ENCODE measurements around the gene SEMA5A.

The SEMA5A gene

DNA sequence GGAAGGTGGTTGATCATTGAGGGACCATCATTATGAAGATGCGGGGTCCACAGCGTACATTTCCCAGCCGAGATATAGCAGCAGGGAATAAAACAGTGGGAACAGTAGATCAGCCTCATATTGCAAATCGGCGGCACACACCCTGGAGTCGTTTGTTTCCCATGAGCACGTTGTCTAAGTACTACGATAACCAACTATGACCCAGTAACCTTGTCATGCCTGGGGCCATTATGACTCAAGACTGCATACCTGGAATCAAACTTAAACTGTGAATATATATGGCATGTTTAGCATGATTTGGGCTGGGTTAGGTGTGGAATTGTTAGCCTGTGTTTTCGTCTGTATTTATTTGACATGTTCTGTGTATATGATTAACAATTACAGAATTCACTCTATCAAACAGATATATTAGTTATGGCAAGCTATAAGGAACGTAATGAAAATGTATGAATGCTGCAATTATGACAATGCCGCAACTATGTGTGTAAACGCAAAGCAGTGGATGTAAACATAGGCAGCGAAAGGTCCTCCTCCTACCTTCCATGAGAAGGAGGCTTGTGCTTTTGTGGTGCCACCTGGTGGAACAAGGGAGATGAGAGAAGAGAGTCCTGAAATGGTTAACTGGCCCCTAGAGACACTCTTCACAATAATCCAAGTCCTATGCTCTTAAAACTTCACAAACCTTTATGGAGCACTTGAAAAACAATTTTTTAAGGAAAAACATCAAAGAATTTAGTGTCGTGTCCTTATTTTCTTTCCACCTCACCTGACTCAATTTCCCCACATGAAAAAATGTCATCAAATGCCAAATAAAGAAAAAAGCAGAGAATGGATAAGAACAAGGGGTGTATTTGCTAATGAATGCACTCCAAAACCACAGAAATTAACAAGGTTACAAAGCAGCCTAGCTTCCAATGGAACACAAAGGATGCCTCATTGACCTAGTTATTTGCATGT lies 47.1 kb downstream of the SEMA5A start:
- Histone ChIP-seq H3K36me3 (ENCODE audit: control insufficient read depth in 2 of 2, insufficient read depth in 2 of 2, low read length in 2 of 2) (no peaks in the 10 kb centered on the region), H3K9ac (ENCODE audit: low read depth in 1 of 2, low read length in 2 of 2) (no peak overlapping the region), H3K4me1 (ENCODE audit: control insufficient read depth in 2 of 2, insufficient read depth in 2 of 2, low read length in 2 of 2) (no peaks in the 10 kb centered on the region), H3K27me3 (ENCODE audit: control insufficient read depth in 2 of 2, insufficient read depth in 2 of 2, low read length in 2 of 2) (no peaks in the 10 kb centered on the region), H3K4me3 (ENCODE audit: low read length in 2 of 2) (no peak overlapping the region), H3K9me3 (ENCODE audit: control insufficient read depth in 2 of 2, low read length in 2 of 2) (no peaks in the 10 kb centered on the region), H3K27ac (ENCODE audit: low read depth in 2 of 2, low read length in 2 of 2) (no peak overlapping the region)

DNA sequence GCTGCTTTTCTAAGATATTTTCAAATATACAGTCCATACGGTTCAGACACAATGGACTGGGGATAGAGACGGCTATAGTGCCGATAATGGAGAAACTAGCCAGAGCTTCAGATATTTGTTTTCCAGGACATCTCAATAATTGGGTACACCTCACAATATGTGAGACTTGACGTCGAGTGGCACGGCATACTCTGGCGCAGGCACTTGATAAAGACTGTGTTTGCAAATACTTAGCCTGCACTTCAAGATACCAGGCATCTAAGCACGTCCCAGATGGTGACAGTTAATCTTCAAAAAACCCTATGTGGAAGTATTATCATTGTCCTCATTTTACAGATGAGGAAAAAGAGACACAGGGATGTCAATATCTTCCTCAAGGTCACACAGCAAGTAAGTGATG lies 48.5 kb downstream of the SEMA5A start:
- no peaks in the 10 kb centered on the region for H3K9me3 ChIP-seq (ENCODE audit: control insufficient read depth in 2 of 2, low read length in 2 of 2)
- no peak overlapping the region for H3K27ac ChIP-seq (ENCODE audit: low read depth in 2 of 2, low read length in 2 of 2)
- no peaks in the 10 kb centered on the region for H3K27me3 ChIP-seq (ENCODE audit: control insufficient read depth in 2 of 2, insufficient read depth in 2 of 2, low read length in 2 of 2)
- no peaks in the 10 kb centered on the region for H3K4me1 ChIP-seq (ENCODE audit: control insufficient read depth in 2 of 2, insufficient read depth in 2 of 2, low read length in 2 of 2)
- H3K36me3 ChIP-seq (ENCODE audit: control insufficient read depth in 2 of 2, insufficient read depth in 2 of 2, low read length in 2 of 2), result no peaks in the 10 kb centered on the region
- no peak overlapping the region for H3K9ac ChIP-seq (ENCODE audit: low read depth in 1 of 2, low read length in 2 of 2)
- H3K4me3 ChIP-seq (ENCODE audit: low read length in 2 of 2), result no peak overlapping the region

DNA sequence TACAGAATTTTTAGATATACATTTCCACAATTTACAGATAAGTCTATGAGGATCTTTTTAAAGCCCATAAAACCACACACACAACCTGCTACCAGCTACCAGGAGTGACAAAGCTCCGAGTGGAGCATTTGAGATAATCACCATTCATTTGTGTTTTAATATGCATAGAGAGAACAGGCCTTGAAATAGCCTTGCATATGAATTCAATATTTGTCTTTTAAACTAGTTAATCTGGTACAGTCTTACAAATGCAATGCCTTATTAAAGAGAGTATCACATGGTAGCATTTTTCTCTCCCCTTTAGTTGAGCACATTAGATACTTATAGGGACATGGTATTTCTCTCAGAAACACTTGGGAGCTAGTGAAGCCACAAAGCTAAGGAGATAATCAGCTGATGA lies 49.1 kb downstream of the SEMA5A start:
- no peaks in the 10 kb centered on the region for H3K9me3 ChIP-seq (ENCODE audit: control insufficient read depth in 2 of 2, low read length in 2 of 2)
- no peak overlapping the region for H3K9ac ChIP-seq (ENCODE audit: low read depth in 1 of 2, low read length in 2 of 2)
- H3K27ac ChIP-seq (ENCODE audit: low read depth in 2 of 2, low read length in 2 of 2), result no peak overlapping the region
- H3K27me3 ChIP-seq (ENCODE audit: control insufficient read depth in 2 of 2, insufficient read depth in 2 of 2, low read length in 2 of 2), result no peaks in the 10 kb centered on the region
- H3K4me3 ChIP-seq (ENCODE audit: low read length in 2 of 2), result no peak overlapping the region
- no peaks in the 10 kb centered on the region for H3K4me1 ChIP-seq (ENCODE audit: control insufficient read depth in 2 of 2, insufficient read depth in 2 of 2, low read length in 2 of 2)
- no peaks in the 10 kb centered on the region for H3K36me3 ChIP-seq (ENCODE audit: control insufficient read depth in 2 of 2, insufficient read depth in 2 of 2, low read length in 2 of 2)

GRCh38 chr5:9495121-9495520 lies 50.8 kb downstream of the SEMA5A start:
- Histone ChIP-seq H3K9ac (ENCODE audit: low read depth in 1 of 2, low read length in 2 of 2) (no peak overlapping the region), H3K36me3 (ENCODE audit: control insufficient read depth in 2 of 2, insufficient read depth in 2 of 2, low read length in 2 of 2) (no peaks in the 10 kb centered on the region), H3K9me3 (ENCODE audit: control insufficient read depth in 2 of 2, low read length in 2 of 2) (no peaks in the 10 kb centered on the region), H3K4me1 (ENCODE audit: control insufficient read depth in 2 of 2, insufficient read depth in 2 of 2, low read length in 2 of 2) (no peaks in the 10 kb centered on the region), H3K27me3 (ENCODE audit: control insufficient read depth in 2 of 2, insufficient read depth in 2 of 2, low read length in 2 of 2) (no peaks in the 10 kb centered on the region), H3K27ac (ENCODE audit: low read depth in 2 of 2, low read length in 2 of 2) (no peak overlapping the region), H3K4me3 (ENCODE audit: low read length in 2 of 2) (no peak overlapping the region)

- H3K27ac ChIP-seq (ENCODE audit: low read depth in 2 of 2, low read length in 2 of 2), result no peak overlapping the region
- no peaks in the 10 kb centered on the region for H3K9me3 ChIP-seq (ENCODE audit: control insufficient read depth in 2 of 2, low read length in 2 of 2)
- no peaks in the 10 kb centered on the region for H3K4me1 ChIP-seq (ENCODE audit: control insufficient read depth in 2 of 2, insufficient read depth in 2 of 2, low read length in 2 of 2)
- no peak overlapping the region for H3K9ac ChIP-seq (ENCODE audit: low read depth in 1 of 2, low read length in 2 of 2)
- H3K27me3 ChIP-seq (ENCODE audit: control insufficient read depth in 2 of 2, insufficient read depth in 2 of 2, low read length in 2 of 2), result no peaks in the 10 kb centered on the region
- no peaks in the 10 kb centered on the region for H3K36me3 ChIP-seq (ENCODE audit: control insufficient read depth in 2 of 2, insufficient read depth in 2 of 2, low read length in 2 of 2)
- H3K4me3 ChIP-seq (ENCODE audit: low read length in 2 of 2), result no peak overlapping the region
These were observed 51.6 kb downstream of the SEMA5A start for GRCh38 chr5:9494301-9494700.

DNA sequence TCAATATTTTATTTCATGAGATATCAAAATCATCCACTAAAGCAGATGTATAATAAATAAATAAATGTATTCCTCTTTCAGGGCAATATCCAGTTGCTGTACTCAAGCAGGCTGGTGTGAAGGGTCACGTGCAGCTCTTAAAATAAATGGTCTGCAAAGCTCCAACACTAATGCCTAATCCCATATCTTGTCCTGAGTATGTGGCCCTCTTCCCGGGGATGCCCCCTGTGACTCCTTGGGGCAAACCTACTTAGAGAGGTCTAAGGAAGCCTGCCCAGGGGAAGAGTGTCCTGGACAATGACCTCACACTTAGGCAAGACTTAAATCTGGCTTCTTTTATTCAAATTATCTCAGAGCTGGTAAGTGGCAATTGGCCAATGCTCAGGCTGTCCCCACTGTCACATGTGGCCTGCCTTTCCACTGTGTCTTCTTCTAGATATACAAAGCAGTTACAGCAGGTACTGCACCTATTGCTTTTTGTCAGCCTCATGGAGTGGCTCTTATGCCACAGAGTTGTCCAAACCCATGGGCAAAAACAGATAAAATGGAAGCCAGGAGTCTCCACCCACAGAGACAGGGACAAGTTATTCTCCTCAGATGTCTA lies 55.3 kb downstream of the SEMA5A start:
- Histone ChIP-seq H3K4me3 (ENCODE audit: low read length in 2 of 2) (no peak overlapping the region), H3K4me1 (ENCODE audit: control insufficient read depth in 2 of 2, insufficient read depth in 2 of 2, low read length in 2 of 2) (no peaks in the 10 kb centered on the region), H3K9me3 (ENCODE audit: control insufficient read depth in 2 of 2, low read length in 2 of 2) (no peaks in the 10 kb centered on the region), H3K27me3 (ENCODE audit: control insufficient read depth in 2 of 2, insufficient read depth in 2 of 2, low read length in 2 of 2) (no peaks in the 10 kb centered on the region), H3K36me3 (ENCODE audit: control insufficient read depth in 2 of 2, insufficient read depth in 2 of 2, low read length in 2 of 2) (no peaks in the 10 kb centered on the region), H3K27ac (ENCODE audit: low read depth in 2 of 2, low read length in 2 of 2) (no peak overlapping the region), H3K9ac (ENCODE audit: low read depth in 1 of 2, low read length in 2 of 2) (no peak overlapping the region)

DNA sequence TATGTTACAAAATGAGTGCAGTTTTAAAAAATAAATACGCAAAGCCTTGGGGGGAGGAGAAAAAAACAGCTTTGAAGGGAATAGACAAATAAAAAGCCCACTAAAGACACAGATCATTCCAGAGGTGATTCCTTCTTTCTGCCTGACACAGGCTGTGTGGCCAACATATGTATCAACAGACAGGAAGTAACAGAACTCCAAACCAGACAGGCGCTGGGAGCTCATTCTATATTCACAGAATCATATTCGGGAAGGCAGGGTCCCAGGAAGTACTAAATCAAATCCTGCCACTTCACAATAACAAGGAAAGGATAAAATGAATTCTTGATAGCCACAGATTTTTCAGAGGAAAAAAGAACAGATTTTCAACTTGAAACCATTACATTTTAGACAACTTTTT lies 62.1 kb downstream of the SEMA5A start:
- Histone ChIP-seq H3K9ac (ENCODE audit: low read depth in 1 of 2, low read length in 2 of 2) (no peak overlapping the region), H3K36me3 (ENCODE audit: control insufficient read depth in 2 of 2, insufficient read depth in 2 of 2, low read length in 2 of 2) (no peaks in the 10 kb centered on the region), H3K4me3 (ENCODE audit: low read length in 2 of 2) (no peak overlapping the region), H3K4me1 (ENCODE audit: control insufficient read depth in 2 of 2, insufficient read depth in 2 of 2, low read length in 2 of 2) (no peaks in the 10 kb centered on the region), H3K27me3 (ENCODE audit: control insufficient read depth in 2 of 2, insufficient read depth in 2 of 2, low read length in 2 of 2) (no peaks in the 10 kb centered on the region), H3K27ac (ENCODE audit: low read depth in 2 of 2, low read length in 2 of 2) (no peak overlapping the region), H3K9me3 (ENCODE audit: control insufficient read depth in 2 of 2, low read length in 2 of 2) (peaks cover 0 to 2% of the 10 kb centered on the region in 2 donors)

- Histone ChIP-seq H3K36me3 (ENCODE audit: control insufficient read depth in 2 of 2, insufficient read depth in 2 of 2, low read length in 2 of 2) (no peaks in the 10 kb centered on the region), H3K4me3 (ENCODE audit: low read length in 2 of 2) (no peak overlapping the region), H3K4me1 (ENCODE audit: control insufficient read depth in 2 of 2, insufficient read depth in 2 of 2, low read length in 2 of 2) (no peaks in the 10 kb centered on the region), H3K27me3 (ENCODE audit: control insufficient read depth in 2 of 2, insufficient read depth in 2 of 2, low read length in 2 of 2) (no peaks in the 10 kb centered on the region), H3K27ac (ENCODE audit: low read depth in 2 of 2, low read length in 2 of 2) (no peak overlapping the region), H3K9ac (ENCODE audit: low read depth in 1 of 2, low read length in 2 of 2) (no peak overlapping the region), H3K9me3 (ENCODE audit: control insufficient read depth in 2 of 2, low read length in 2 of 2) (peaks cover 0 to 2% of the 10 kb centered on the region in 2 donors)
These were observed 62.6 kb downstream of the SEMA5A start for GRCh38 chr5:9483243-9483642.

DNA sequence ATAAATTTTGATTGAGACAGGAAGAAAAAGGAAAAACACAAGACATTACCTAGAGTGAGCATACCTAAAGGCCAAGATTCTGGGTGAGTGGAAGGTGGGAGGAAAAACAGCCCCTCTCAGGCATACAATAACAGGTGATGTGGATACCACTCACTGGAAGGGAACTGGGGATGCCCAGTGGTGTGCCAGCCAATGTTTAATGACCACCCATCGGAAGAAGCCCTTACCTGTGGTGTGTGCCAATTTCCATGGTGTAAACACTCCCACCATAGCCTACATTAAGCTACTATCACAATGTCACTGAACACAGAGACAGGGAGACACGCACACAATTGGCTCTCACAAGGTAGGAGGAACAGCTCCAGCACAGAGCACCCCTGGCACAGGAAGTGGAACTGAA lies 63.5 kb downstream of the SEMA5A start:
- no peaks in the 10 kb centered on the region for H3K4me1 ChIP-seq (ENCODE audit: control insufficient read depth in 2 of 2, insufficient read depth in 2 of 2, low read length in 2 of 2)
- H3K27ac ChIP-seq (ENCODE audit: low read depth in 2 of 2, low read length in 2 of 2), result no peak overlapping the region
- peaks cover 0 to 4% of the 10 kb centered on the region in 2 donors for H3K36me3 ChIP-seq (ENCODE audit: control insufficient read depth in 2 of 2, insufficient read depth in 2 of 2, low read length in 2 of 2)
- H3K27me3 ChIP-seq (ENCODE audit: control insufficient read depth in 2 of 2, insufficient read depth in 2 of 2, low read length in 2 of 2), result no peaks in the 10 kb centered on the region
- H3K4me3 ChIP-seq (ENCODE audit: low read length in 2 of 2), result no peak overlapping the region
- peaks cover 0 to 5% of the 10 kb centered on the region in 2 donors for H3K9me3 ChIP-seq (ENCODE audit: control insufficient read depth in 2 of 2, low read length in 2 of 2)
- H3K9ac ChIP-seq (ENCODE audit: low read depth in 1 of 2, low read length in 2 of 2), result no peak overlapping the region

- Histone ChIP-seq H3K36me3 (ENCODE audit: control insufficient read depth in 2 of 2, insufficient read depth in 2 of 2, low read length in 2 of 2) (peaks cover 0 to 4% of the 10 kb centered on the region in 2 donors), H3K4me3 (ENCODE audit: low read length in 2 of 2) (no peak overlapping the region), H3K9me3 (ENCODE audit: control insufficient read depth in 2 of 2, low read length in 2 of 2) (peaks cover 0 to 5% of the 10 kb centered on the region in 2 donors), H3K27ac (ENCODE audit: low read depth in 2 of 2, low read length in 2 of 2) (no peak overlapping the region), H3K4me1 (ENCODE audit: control insufficient read depth in 2 of 2, insufficient read depth in 2 of 2, low read length in 2 of 2) (no peaks in the 10 kb centered on the region), H3K9ac (ENCODE audit: low read depth in 1 of 2, low read length in 2 of 2) (no peak overlapping the region), H3K27me3 (ENCODE audit: control insufficient read depth in 2 of 2, insufficient read depth in 2 of 2, low read length in 2 of 2) (no peaks in the 10 kb centered on the region)
These were observed 65.4 kb downstream of the SEMA5A start for GRCh38 chr5:9480499-9480898.

Measured in mucosa of rectum (tissue), 2 donors.